ENCODE measurements around the gene AKR1E2.
A peak's percentile ranks its signal among the peaks of the same experiment; 100 is the strongest.

The AKR1E2 gene

DNA sequence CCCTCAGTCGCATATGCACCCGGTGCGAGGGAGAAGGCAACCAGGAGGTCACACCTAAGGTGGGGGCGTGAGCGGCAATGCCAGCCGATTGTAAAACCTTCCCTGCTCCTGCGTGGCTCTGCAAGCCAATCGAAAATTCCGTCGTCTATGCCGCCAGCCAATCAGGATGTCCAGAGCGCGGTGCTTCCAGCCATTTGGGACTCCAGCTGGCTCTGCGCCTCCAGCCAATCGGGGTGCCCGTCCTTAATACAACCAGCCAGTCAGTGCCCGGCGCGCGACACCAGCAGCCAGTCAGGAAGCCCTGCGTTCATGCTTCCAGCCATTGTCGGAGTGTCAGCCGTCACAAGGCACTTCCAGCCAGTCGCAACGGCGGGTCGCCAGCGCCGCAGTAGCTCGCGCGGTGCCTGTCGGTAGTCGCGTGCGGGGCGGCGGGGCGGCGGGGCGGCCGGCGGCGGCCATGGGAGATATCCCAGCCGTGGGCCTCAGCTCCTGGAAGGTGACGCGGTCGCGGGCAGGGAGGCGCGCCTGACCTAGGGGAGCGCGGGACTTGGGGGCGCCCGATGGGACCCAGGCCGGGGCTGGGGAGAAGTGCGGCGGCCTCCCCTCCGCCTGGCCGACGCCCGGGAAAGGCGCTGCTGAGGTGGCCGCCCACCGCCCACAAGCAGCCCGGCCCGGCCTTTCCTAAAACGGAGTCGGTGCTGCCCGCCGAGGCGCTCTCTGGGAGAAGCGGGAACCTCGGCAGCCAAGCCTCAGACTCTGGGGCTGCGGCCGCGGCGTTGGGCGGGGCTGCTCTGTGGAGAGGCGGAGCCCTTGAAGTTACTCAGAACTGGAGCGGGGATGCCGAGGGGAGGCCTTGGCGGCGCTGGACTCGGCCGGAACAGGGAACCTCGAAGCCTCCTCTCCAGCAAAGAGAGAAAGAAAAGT is at the start of gene AKR1E2:
AKR1E2 (plus strand) TSS at position 340 of the 924 bp plus-strand sequence; CDS start at position 458, 118 bp downstream.
- peak; percentile 41 for DNase-seq

DNA sequence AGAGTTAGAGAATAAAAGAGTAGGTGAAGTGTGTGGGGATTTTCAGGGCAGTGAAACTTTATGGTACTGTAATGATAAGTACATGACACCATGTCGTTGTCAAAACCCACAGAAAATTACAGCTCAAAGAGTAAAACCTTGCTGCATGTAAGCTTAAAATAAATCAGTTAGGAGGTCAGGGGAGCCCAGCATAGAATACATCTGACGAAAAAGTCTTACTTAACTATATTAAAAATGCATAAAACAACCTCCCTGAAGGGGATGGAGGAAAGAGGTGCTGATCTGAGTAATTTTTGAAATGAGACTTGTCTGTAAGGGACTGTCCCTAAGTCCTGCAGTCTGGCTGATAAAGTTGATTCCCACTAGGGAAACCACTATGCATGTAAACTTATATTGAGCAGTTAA is 49.8 kb upstream of the AKR1E2 start:
- no peak for DNase-seq

DNA sequence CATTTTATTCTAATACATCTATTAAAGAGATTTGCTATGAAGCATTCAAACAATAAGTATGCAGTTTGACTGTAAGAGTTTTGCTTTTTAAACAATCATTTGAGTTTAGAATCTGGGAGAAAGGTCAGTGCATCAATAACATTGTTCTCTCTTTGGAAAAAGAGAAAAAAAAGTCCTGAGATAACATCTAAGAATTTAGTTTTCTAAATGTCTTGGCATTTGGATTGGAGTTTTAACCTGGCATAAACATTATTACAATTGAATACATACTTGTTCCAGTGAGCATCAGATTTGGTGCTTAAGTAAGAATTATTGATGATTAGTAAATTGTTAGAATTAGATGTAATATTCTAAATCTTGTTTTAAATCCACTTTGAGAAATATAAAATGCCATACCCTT is 47.2 kb upstream of the AKR1E2 start:
- no peak for DNase-seq

DNA sequence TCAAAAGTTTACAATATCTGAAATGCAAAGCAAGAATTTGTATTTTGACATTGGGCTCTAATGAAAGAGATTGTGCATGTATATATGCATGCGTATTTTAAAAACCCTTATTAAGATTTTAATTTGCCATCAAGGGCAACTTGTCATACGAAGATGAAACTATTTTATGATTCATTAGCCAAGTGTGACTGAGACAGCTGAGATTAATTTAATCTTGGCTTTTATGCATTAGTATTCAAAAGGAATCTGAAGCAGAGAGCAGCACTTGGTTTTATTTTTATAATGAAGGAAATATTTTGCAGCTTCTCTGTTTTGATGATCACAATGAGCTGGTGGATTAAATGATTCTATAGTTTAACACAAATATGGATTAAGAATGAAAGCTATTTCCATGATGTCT is 45.9 kb upstream of the AKR1E2 start:
- no peak for DNase-seq

DNA sequence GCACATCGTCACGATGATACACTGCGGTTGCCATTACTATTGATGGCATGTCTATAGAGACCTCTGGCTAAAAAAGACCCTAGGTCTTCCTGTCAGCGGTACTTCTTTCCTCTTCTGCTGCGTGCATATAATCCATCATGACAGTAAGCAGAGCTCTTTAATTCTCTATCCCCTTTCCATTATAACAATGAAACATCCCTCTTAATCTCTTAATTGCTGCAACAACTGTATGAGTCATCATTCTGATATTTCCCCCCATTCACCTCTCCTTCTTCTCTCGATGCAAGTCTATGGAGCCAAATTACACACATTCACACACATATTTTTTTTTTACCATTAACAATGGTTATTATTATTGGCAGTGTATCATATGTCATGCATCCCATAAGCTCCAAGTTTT is 45.2 kb upstream of the AKR1E2 start:
- no peak for DNase-seq

DNA sequence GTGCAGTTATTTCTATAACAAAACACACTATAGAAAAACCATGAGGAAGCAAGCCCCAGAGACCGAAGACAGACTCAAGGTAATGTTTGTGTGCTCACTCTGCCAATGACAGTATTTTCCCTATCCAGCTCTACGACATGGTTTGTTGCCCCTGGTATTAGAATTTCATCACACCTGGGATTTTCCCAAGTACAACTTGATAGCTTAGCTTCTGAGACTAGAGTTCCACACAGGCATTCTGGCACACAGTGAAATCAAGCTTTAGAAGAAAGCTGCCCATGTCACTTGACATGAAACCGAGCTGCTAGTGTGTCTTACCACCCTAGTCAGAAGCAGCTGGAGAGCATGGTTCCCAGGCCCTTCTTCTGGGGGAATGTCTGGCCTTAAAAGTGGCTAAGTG is 44.1 kb upstream of the AKR1E2 start:
- DNase-seq: no peak

DNA sequence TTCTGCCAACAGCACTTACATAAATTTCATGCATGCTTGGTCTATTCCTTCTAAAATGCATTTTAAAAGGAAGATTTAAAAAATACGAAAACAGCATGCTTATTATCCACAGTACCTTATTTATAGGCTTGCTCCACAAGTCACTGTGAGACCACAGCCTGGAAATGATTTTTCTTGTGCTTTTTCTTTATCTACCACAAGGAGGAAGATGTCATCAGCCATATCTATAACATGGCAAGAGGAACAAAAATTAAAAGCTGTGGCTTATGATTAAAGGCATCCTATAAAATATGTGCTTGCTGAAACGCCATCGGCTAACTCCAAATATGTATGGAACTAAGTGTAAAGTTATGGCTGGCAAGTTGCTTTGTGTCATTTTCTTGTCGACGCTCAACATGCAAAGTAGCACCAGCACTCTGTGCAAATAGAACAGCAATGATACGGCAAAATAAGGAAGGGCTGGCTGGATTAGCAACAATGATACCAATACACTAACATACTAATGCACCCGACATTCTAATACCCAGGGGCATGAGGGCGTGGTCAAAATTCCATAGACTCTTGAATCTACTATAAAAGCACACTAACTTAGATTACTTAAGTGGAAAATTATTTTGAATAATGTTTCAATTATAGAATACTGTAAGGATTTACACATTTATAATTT is 41.2 kb upstream of the AKR1E2 start:
- DNase-seq: no peak

DNA sequence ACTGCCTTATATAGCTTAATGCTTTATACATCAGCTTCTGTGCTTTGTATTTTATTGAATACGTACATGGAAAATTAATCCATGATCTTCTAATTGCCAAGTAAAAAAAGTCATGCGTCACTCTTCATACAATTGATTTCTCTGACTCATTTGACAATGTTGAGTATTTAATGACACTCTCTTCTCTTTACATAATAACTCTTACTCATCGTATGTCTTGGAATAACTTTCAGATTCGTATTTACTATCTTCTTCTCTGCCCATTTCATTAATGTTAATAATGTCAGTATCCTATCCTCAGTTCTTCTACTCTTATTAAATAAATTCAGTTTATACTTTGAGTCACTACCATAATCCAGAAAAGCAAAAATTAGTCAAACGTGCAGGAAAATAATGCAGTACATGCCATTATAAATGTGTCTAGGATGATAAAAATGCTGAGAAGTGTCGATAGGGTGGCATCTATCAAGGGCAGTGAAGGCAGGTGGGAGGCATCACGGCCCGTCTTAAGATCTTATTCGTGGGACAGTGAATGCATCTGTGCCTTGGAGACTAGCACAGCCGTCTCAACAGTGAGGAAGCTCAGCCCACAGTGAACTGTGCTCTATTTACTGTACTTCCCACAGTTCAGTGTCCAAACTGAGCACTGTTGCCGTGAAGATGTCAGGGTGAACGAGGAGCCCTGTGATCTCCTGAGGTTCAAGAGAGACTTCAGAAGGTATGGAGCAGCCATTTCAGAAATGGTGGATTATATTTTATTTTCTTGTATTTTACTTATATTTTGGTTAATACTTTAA is 39.8 kb upstream of the AKR1E2 start:
- DNase-seq: no peak

DNA sequence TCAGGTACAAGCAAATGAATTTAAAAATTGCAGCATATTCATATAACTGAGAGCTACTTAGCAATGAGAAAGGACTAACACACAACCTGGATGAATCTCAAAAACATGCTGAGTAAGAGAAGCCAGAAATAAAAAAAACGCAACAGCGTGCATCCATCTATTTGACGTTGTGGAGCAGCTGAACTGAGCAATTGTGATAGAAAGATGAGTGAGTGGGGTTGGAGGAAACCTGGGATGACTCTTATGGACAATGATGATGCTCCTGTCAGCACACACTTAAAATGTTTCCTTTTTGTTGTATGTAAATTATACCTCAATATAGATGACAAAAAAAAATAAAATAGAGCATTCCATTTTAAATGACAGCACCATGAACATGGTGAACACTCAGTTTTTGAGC is 36.0 kb upstream of the AKR1E2 start:
- DNase-seq: no peak

DNA sequence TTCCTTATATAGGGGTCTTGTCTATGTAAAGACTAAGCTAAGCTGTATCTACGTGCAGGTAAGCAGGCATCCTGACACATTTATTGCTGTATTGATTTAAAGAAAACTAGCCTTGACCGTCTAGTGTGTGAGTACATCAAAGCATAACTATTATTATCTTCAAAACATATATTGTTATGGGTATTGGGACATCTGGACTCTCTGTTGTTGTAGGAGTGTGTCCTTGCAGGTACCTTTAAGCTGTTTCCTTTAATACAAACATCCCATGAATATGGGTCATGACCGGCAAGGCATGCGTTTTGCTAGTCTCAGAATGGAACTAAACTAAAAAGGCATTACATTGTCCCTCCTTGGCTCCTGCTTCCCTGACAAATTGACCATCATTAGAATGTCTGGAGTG is 35.1 kb upstream of the AKR1E2 start:
- no peak for DNase-seq

DNA sequence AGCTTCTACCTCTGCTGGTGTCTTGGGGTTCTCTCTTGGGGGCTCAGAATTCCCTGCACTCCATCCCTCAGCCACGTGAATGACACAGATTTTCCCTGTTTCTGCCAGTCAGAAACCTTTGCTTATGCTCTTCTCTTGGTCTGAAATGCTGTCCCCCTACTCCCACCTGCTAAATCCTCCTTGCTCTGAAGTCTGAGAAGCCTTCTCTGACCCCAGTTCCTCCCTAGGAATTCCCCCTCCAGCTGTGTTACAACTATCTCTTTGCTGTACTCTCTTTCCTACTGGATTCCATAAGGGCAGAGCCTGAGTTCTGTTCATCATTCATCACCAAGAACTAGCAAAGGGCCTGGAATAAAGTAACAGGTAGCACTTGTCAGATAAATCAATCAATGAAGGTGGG is 33.6 kb upstream of the AKR1E2 start:
- no peak for DNase-seq

DNA sequence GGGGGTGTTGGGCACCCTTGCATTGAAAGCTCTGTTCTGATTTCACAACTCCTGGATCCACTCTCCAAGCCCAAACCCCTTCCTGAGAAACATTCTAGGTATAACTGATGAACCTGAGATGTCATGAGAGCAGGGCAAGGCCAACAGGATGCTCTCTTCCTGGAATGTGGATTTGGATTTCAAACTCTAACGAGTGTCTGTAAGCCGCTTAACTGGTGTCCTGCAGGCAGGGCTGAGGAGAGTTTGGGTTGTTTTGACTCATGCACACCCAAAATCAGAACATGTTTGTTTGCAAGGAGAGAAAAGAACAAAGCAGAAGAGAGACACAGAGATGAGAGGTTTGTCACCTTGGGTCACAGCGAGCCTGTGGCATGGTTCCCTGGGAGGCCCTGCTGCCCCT is 24.6 kb upstream of the AKR1E2 start:
- no peak for DNase-seq

DNA sequence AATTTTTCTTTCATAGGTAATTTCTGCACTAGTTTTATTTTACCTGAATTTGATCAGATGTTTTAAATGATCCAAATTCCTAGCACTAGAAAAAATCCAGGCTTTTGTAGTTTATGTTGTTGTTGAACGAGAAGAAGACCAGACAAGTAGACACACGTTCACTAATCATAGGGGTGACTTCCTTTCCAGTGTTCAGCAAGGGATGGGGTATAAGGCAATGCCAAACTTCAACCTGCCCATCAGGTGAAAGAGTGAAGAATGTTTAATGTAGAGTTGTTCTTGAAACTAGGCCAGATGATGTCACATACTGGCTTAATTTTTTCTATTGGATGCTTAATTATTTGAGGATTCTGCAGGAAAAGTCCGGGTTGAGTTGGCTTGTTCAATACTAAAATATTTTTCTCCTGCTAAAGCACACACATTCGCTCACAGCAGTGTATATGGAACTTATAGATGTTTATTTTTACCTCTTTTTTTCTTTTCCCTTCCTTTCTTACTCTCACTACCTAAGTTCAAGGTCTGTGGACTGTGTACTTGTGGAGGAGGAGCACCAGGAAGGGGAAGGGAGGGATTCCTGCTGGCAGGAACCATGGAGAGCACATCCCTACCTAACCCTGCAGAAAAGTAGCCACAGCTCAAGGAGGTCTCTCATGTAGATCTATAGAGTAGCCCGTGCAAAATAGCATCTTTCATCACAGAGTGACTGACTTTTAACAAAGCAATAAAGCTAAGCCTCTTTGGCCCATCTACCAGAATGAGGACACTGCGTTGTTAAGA is 23.1 kb upstream of the AKR1E2 start:
- no peak for DNase-seq

DNA sequence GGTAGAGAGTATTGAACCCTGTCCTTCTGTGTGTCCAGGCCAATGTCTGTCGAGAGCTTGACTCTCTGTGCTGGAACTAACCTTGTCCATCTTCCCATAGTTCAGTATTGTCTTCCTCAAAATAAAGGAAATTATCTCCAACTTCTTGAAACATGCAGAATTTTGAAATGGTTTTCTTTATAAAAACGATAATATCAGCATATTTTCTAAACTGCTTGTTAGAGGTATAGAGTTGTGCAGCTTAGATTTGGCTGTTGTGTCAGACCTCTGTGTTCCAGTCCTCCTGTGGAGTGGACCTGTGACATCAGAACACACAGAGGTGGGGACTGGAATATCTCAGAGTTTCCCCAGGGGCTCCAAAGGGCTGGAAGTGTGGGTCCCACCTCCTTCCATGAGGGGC is 22.2 kb upstream of the AKR1E2 start:
- DNase-seq: no peak

DNA sequence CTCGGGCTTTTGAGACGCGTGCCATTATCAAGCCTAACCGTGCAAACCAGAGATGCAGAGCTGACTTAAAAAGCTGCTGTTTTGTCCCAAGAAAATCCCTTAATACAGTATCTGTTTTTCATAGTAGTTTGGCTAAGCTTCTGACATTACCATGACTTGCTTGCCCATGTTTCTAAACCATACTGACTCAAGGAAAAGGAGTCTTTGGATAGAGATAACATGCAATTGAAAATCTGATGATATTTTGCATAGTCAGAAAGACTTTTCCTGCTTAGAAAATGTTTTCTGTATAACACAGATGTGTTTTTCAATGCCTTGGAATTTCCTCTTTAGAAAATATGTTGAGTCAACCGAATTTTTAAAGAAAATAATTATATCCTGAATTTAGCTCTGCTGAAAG is 21.5 kb upstream of the AKR1E2 start:
- DNase-seq: no peak

DNA sequence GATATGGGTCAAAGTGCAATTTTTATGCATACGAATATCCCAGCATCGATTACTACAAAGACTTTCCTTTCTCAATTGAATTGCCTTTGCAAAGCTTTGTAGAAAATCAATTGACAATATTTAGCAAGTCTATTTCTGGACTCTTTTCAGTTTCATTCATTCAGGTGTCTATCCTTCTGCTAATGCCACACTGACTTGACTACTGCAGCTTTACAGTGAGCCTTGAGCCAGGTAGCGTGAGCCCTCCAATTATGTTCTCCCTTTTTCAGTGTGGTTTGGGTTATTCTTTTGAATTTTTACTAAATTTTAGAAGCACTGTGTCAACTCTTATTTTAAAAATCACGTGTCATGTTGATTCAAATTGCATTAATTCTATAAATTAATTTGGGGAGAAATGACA is 19.5 kb upstream of the AKR1E2 start:
- DNase-seq: no peak

DNA sequence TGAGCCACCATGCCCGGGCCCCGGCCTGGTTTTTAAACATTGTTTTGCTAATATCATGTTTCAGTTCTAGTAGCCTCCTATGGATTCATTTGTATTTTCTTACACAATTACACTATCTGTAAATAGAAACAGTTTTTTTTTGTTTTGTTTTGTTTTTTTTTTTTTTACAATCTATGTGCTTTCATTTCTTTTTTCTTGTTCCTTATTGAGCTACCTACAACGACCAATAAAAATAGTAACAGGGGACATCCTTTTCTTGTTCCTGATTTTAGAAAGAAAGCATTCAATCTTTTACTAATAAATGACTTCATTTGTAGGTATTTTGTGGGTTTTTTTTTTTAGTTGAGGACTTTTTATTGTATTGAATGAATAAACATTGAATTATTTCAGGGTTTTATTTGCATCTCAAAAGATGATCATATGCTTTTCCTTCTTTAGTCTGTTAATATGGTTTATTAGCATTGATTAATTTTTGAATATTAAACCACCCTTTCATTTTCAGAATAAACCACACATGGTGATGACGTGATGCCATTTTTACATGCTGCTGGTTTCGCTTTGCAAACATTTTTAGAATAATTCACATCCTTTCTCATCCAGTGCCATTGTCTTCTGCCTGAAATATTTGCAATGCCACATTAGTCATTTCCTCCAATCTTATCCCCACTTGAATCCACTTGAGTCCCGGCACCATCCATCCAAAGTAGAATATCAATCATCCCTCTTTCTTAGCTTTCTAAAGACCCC is 18.1 kb upstream of the AKR1E2 start:
- DNase-seq: no peak

DNA sequence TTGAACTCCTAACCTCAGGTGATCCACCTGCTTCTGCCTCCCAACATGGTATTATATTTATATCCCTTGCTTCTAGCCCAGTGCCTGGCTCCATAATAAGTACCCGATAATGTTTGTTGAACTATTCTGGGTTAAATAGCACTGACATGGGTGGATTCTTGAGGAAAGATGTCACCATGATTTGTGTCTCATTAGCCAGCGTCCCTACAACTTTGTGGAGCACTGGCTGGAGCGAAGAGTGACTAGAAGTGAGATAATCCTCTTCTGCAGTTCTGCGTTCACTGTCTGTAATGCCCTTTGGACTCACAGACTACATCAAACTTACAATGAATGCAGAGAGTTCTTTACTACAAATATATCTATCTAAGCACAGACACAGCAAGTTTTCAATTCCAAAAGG is 16.9 kb upstream of the AKR1E2 start:
- DNase-seq: no peak

DNA sequence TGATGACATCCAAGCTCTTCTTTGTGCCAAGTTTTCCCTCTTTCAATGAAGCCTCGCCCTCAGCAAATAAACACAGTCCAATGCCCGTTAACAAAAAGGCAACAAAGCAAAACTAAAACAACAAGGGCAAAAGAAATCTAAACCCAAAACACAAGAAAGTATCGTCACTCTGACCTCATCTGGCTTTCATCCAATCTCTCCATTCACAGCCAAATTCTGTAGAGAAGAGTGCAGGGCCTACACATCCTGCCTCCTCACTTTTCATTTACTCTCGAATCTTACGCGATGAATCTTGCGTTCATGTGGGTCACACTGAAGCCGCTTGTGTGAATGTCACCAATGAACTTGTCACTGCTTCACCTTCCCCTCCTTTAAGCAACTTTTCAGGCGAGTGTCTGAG is 15.9 kb upstream of the AKR1E2 start:
- no peak for DNase-seq

DNA sequence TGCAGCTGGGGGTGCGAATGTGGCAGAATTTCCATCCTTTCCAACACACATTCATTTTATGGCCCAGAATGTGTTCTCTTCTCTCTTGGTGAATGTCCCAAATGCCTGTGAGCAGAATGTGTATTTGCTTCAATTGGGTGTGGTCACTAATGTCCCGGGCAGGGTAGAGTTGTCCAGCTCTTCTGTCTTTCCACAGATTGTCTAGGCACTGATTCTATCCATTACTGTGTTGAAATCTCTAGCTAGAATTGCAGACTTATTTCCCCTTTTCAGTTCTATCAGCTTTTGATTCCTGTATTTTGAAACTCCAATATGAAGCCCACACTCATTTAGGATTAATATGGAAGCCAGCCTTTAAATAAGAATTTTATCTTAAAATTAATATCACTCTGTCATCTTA is 14.0 kb upstream of the AKR1E2 start:
- DNase-seq: no peak

DNA sequence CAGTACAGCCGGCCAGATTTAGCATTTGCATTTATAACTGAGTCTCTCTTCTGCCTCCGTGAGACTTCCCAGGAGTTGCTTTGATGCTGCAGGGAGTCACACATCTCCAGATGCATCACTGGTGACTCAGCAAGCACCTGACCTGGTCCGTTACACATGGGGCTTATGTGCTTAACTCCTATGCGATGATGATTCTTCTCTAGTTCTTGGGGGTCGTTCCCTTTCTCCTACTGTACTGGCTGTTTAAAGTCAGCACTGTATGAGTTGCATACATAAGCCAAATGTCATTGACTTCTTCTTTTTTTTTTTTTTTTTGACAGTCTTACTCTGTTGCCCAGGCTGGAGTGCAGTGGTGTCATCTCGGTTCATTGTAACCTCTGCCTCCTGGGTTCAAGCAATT is 13.0 kb upstream of the AKR1E2 start:
- no peak for DNase-seq

DNA sequence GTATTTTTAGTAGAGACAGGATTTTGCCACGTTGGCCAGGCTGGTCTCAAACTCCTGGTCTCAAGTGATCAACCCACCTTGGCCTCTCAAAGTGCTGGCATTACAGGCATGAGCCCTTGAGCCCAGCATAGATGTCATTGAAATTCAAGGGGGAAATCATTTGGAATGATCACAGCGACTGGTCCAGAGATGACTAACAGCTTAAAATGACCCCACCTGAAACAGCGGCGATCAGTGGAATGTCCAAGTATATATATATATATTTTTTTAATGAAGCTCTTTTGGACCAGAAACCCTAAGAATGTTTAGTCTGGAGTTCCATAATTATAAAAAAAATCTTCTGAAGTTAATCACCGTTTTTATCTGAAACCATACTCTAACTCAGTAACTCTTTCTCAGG is 12.5 kb upstream of the AKR1E2 start:
- DNase-seq: no peak

All from NCI-H2227 treated with DMSO at 0.1 percent for 48 hours (cell line).